ENCODE results near the gene LRCH4.

DNA sequence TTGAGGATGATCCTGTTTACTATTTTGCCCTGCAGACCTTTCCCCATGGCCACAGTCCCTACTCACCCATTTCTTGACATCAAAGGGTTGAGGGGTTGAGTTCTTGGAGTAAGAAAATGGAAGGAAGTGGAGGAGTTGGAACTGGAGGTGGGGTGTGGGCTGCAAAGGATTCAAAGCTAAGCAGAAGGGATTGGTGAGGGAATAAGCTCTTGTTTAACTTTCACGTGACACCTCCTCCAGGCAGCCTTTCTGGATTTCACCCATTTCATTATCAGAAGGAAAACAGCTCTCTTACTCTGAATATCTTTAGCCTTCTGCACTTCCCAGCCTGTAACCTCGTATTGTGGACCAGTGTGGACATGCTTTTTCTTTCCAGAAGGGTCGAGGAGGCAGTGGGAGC lies 40.1 kb upstream of the LRCH4 start:
- TF ChIP-seq, protein P1, sequence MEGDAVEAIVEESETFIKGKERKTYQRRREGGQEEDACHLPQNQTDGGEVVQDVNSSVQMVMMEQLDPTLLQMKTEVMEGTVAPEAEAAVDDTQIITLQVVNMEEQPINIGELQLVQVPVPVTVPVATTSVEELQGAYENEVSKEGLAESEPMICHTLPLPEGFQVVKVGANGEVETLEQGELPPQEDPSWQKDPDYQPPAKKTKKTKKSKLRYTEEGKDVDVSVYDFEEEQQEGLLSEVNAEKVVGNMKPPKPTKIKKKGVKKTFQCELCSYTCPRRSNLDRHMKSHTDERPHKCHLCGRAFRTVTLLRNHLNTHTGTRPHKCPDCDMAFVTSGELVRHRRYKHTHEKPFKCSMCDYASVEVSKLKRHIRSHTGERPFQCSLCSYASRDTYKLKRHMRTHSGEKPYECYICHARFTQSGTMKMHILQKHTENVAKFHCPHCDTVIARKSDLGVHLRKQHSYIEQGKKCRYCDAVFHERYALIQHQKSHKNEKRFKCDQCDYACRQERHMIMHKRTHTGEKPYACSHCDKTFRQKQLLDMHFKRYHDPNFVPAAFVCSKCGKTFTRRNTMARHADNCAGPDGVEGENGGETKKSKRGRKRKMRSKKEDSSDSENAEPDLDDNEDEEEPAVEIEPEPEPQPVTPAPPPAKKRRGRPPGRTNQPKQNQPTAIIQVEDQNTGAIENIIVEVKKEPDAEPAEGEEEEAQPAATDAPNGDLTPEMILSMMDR (IDR thresholded peaks at IDR 0.05; ENCODE audit: insufficient read depth, low read length, poor library complexity, severe bottlenecking) = no peak
- no peak for TF ChIP-seq EZH2phosphoT487 (conservative IDR thresholded peaks at IDR 0.05; ENCODE audit: low read length)

Measured in SU-DHL-6 (cell line).